ENCODE data around the gene RASL11A.
"Not testable (repeated sequence)": the region's sequence is repeated elsewhere in the genome, so short reads cannot be mapped to it uniquely, and the experiment has no call there.

RASL11A gene

DNA sequence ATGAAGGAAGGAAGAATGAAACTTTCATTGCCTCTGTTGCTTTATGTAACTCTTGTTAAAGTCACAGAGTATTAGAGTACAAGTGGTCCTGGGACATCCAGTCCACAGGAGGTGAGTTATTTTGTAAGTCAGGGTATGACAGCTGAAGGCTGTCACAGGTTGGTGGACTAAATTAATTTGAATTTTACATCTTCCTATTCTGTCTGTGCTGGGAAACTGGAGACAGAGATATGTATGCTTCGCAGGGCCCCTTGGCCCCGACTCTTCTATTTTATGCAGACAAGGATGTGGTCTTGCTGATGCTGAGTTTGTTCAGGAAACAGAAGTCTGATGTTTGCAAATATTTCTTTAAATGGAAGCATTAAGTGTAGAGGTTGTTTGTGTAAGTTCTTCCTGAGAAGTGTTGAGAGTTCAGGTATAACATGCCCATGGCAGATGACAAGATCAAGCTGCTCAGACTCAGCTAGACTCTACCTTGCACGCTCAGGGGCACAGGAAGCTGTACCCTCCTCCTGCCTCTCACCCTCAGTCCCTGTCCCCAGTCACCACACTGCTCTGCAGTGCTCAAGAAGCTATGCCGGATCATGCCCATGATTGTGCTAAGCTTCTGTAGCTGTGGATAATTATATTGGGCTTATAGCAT lies 23.4 kb downstream of the RASL11A start:
- Histone ChIP-seq H2BK5ac (ENCODE audit: low read length) (no peak overlapping the region), H3K79me1 (ENCODE audit: low read length) (no peaks in the 10 kb centered on the region), H3K18ac (ENCODE audit: low read length) (no peak overlapping the region), H4K8ac (ENCODE audit: low read depth, low read length) (no peak overlapping the region), H3K27ac (ENCODE audit: low read depth, low read length) (no peak overlapping the region), H3K4me3 (ENCODE audit: low read length) (no peak overlapping the region), H3K56ac (ENCODE audit: low read length) (no peak overlapping the region), H2AK5ac (ENCODE audit: low read length) (no peak overlapping the region), H3K27me3 (ENCODE audit: insufficient read depth, low read length, poor library complexity) (no peaks in the 10 kb centered on the region), H3K4me1 (ENCODE audit: control insufficient read depth, low read depth, low read length) (no peaks in the 10 kb centered on the region), H3K23ac (ENCODE audit: low read length) (no peak overlapping the region), H3K9ac (ENCODE audit: low read length) (no peak overlapping the region), H3K4me2 (ENCODE audit: low read length) (no peak overlapping the region), H4K5ac (ENCODE audit: low read length) (no peak overlapping the region), H3K36me3 (ENCODE audit: control insufficient read depth, insufficient read depth, low read length) (no peaks in the 10 kb centered on the region), H2BK15ac (replicated peaks; ENCODE audit: low read depth) (no peak overlapping the region), H3K4ac (ENCODE audit: low read depth, low read length) (no peak overlapping the region), H2BK120ac (ENCODE audit: low read depth, low read length) (no peak overlapping the region), H3K79me2 (ENCODE audit: control insufficient read depth, insufficient read depth, low read length) (no peaks in the 10 kb centered on the region)
- no CpG with 5 or more reads among the region's 4 CpGs for WGBS (ENCODE audit: extremely low coverage, insufficient coverage, low lambda C conversion rate)
- no peak for DNase-seq

DNA sequence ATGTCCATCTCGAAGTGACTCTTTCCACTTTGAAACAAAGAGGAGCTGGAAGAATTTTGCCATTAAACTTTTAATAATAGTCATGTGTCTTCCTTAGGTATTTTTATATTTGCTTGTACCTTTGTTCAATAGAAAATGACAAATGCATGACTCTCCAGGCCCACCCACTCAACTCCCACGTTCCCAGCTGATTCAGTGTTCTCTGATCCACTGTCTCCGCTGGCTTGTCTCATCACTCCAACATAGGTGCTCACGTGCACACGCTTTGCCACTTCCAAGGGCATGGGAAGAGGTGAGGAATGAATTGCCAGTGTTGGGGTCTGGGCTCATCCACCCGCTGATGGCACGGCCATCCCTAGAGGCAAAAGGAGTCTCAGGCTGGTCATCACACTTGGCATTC lies 24.5 kb downstream of the RASL11A start:
- Histone ChIP-seq H4K8ac (ENCODE audit: low read depth, low read length) (no peak overlapping the region), H3K4me1 (ENCODE audit: control insufficient read depth, low read depth, low read length) (no peaks in the 10 kb centered on the region), H3K23ac (ENCODE audit: low read length) (no peak overlapping the region), H3K27me3 (ENCODE audit: insufficient read depth, low read length, poor library complexity) (no peaks in the 10 kb centered on the region), H2BK120ac (ENCODE audit: low read depth, low read length) (no peak overlapping the region), H2BK15ac (replicated peaks; ENCODE audit: low read depth) (no peak overlapping the region), H4K5ac (ENCODE audit: low read length) (no peak overlapping the region), H3K79me2 (ENCODE audit: control insufficient read depth, insufficient read depth, low read length) (no peaks in the 10 kb centered on the region), H3K4ac (ENCODE audit: low read depth, low read length) (no peak overlapping the region), H3K27ac (ENCODE audit: low read depth, low read length) (no peak overlapping the region), H3K36me3 (ENCODE audit: control insufficient read depth, insufficient read depth, low read length) (no peaks in the 10 kb centered on the region), H3K56ac (ENCODE audit: low read length) (no peak overlapping the region), H3K9ac (ENCODE audit: low read length) (no peak overlapping the region), H2AK5ac (ENCODE audit: low read length) (no peak overlapping the region), H3K4me2 (ENCODE audit: low read length) (no peak overlapping the region), H3K79me1 (ENCODE audit: low read length) (no peaks in the 10 kb centered on the region), H3K4me3 (ENCODE audit: low read length) (no peak overlapping the region), H2BK5ac (ENCODE audit: low read length) (no peak overlapping the region), H3K18ac (ENCODE audit: low read length) (no peak overlapping the region)
- no peak for DNase-seq
- no CpG with 5 or more reads among the region's 7 CpGs for WGBS (ENCODE audit: extremely low coverage, insufficient coverage, low lambda C conversion rate)

DNA sequence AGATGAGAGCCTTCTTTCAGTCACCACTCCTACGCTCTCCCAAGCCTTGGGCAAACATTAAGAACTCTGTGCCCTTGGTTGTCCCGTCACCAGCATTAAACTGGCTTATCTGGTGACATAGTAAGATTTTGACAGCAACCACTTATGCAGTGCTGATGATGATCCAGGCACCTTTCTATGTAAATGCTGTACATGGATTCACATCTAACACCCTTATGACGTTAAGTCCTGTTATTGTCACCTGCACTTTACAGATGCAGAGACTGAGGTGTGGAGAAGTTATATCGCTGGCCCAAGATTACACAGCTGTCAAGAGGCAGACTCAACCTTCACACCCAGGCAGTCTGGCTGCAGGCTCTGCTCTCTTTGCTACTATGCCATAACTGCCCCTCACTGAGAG lies 25.0 kb downstream of the RASL11A start:
- no peaks in the 10 kb centered on the region for H3K36me3 ChIP-seq (ENCODE audit: control insufficient read depth, insufficient read depth, low read length)
- no peak overlapping the region for H3K56ac ChIP-seq (ENCODE audit: low read length)
- no peak overlapping the region for H3K27ac ChIP-seq (ENCODE audit: low read depth, low read length)
- no peak overlapping the region for H3K23ac ChIP-seq (ENCODE audit: low read length)
- H3K4me2 ChIP-seq (ENCODE audit: low read length) = no peak overlapping the region
- H3K27me3 ChIP-seq (ENCODE audit: insufficient read depth, low read length, poor library complexity) = no peaks in the 10 kb centered on the region
- H3K4ac ChIP-seq (ENCODE audit: low read depth, low read length) = no peak overlapping the region
- H2BK15ac ChIP-seq (replicated peaks; ENCODE audit: low read depth) = no peak overlapping the region
- no peaks in the 10 kb centered on the region for H3K79me2 ChIP-seq (ENCODE audit: control insufficient read depth, insufficient read depth, low read length)
- H4K8ac ChIP-seq (ENCODE audit: low read depth, low read length) = no peak overlapping the region
- H3K4me1 ChIP-seq (ENCODE audit: control insufficient read depth, low read depth, low read length) = no peaks in the 10 kb centered on the region
- no CpG with 5 or more reads among the region's 4 CpGs for WGBS (ENCODE audit: extremely low coverage, insufficient coverage, low lambda C conversion rate)
- no peak overlapping the region for H3K9ac ChIP-seq (ENCODE audit: low read length)
- no peak overlapping the region for H2BK5ac ChIP-seq (ENCODE audit: low read length)
- no peak for DNase-seq
- no peaks in the 10 kb centered on the region for H3K79me1 ChIP-seq (ENCODE audit: low read length)
- no peak overlapping the region for H4K5ac ChIP-seq (ENCODE audit: low read length)
- H2BK120ac ChIP-seq (ENCODE audit: low read depth, low read length) = no peak overlapping the region
- no peak overlapping the region for H3K18ac ChIP-seq (ENCODE audit: low read length)
- no peak overlapping the region for H3K4me3 ChIP-seq (ENCODE audit: low read length)
- no peak overlapping the region for H2AK5ac ChIP-seq (ENCODE audit: low read length)

DNA sequence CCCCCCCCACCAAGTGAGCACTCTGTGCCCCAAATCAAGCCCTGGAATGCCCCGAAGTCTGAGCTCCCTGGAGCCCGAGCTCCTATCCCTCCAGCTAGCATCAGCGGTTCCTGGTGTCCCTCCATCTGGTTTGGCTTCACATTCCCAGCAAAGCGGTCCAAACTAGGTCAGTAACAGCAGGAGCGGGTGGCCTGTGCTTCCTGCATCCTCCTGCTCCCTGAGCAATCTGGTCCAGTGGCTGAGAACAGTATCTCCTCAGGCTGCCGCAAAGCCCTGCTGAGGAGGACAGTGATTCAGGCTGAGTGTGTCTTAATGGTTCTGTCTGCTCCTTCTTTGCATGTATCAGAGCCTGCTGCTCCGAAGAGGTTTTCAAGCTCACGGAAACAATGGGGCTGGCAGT lies 25.9 kb downstream of the RASL11A start:
- Histone ChIP-seq H2BK5ac (ENCODE audit: low read length) (no peak overlapping the region), H3K4me2 (ENCODE audit: low read length) (no peak overlapping the region), H4K8ac (ENCODE audit: low read depth, low read length) (no peak overlapping the region), H3K36me3 (ENCODE audit: control insufficient read depth, insufficient read depth, low read length) (no peaks in the 10 kb centered on the region), H3K4me1 (ENCODE audit: control insufficient read depth, low read depth, low read length) (no peaks in the 10 kb centered on the region), H3K79me2 (ENCODE audit: control insufficient read depth, insufficient read depth, low read length) (no peaks in the 10 kb centered on the region), H2BK15ac (replicated peaks; ENCODE audit: low read depth) (no peak overlapping the region), H3K27ac (ENCODE audit: low read depth, low read length) (no peak overlapping the region), H3K4me3 (ENCODE audit: low read length) (no peak overlapping the region), H4K5ac (ENCODE audit: low read length) (no peak overlapping the region), H3K9ac (ENCODE audit: low read length) (no peak overlapping the region), H3K23ac (ENCODE audit: low read length) (no peak overlapping the region), H3K79me1 (ENCODE audit: low read length) (no peaks in the 10 kb centered on the region), H3K18ac (ENCODE audit: low read length) (no peak overlapping the region), H2AK5ac (ENCODE audit: low read length) (no peak overlapping the region), H3K4ac (ENCODE audit: low read depth, low read length) (no peak overlapping the region), H3K27me3 (ENCODE audit: insufficient read depth, low read length, poor library complexity) (no peaks in the 10 kb centered on the region), H2BK120ac (ENCODE audit: low read depth, low read length) (no peak overlapping the region), H3K56ac (ENCODE audit: low read length) (no peak overlapping the region)
- WGBS (ENCODE audit: extremely low coverage, insufficient coverage, low lambda C conversion rate) = no CpG with 5 or more reads among the region's 8 CpGs
- no peak for DNase-seq

DNA sequence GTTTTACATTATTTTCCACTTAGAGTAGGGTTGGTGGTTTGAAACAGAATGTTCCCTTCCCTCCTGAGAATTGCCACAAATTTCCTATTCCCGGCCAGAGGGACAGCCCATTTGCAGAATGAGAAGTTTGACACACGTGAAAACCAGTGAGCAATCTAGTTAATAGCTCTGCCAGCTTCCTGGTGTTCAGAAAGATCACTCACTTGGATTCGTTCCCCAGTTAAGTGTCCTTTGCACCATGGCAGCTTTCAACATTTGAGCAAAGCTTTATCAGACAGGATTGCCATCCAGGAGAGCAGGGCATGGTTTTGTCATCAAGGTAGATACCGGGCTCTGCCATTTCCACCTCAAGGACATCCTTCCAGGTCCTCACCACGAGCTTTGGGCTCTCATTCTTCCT lies 28.2 kb downstream of the RASL11A start:
- no peak overlapping the region for H3K9ac ChIP-seq (ENCODE audit: low read length)

DNA sequence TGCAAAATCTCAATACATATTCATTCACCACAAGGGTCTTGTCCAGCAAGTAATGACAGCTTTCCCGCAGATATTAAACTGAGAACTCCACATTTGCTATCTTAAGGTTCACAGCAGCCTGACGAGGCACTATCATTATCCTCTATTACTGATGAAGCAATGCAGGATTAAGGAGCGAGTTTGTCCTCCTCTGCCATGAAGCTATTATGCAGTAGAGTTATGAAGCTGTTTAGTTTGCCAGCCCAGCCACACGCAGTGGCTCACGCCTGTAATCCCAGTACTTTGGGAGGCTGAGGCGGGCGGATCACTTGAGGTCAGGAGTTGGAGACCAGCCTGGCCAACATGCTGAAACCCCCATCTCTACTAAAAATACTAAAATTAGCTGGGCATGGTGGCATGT lies 29.8 kb downstream of the RASL11A start:
- not testable (repeated sequence) for H3K36me3 ChIP-seq (ENCODE audit: control insufficient read depth, insufficient read depth, low read length); H3K4ac ChIP-seq (ENCODE audit: low read depth, low read length); H3K27ac ChIP-seq (ENCODE audit: low read depth, low read length); H3K9ac ChIP-seq (ENCODE audit: low read length); H3K27me3 ChIP-seq (ENCODE audit: insufficient read depth, low read length, poor library complexity); H3K79me2 ChIP-seq (ENCODE audit: control insufficient read depth, insufficient read depth, low read length); H3K4me2 ChIP-seq (ENCODE audit: low read length); H2BK15ac ChIP-seq (replicated peaks; ENCODE audit: low read depth); H2AK5ac ChIP-seq (ENCODE audit: low read length); H3K18ac ChIP-seq (ENCODE audit: low read length); H2BK120ac ChIP-seq (ENCODE audit: low read depth, low read length); H3K79me1 ChIP-seq (ENCODE audit: low read length); H3K56ac ChIP-seq (ENCODE audit: low read length); H4K5ac ChIP-seq (ENCODE audit: low read length); DNase-seq; H3K4me1 ChIP-seq (ENCODE audit: control insufficient read depth, low read depth, low read length); H3K23ac ChIP-seq (ENCODE audit: low read length); H3K4me3 ChIP-seq (ENCODE audit: low read length); H2BK5ac ChIP-seq (ENCODE audit: low read length); H4K8ac ChIP-seq (ENCODE audit: low read depth, low read length)
- WGBS (ENCODE audit: extremely low coverage, insufficient coverage, low lambda C conversion rate) = no CpG with 5 or more reads among the region's 7 CpGs

More for the DNA sequence above, 28.2 kb downstream of the RASL11A start:
- Histone ChIP-seq H3K56ac (ENCODE audit: low read length) (no peak overlapping the region), H3K36me3 (ENCODE audit: control insufficient read depth, insufficient read depth, low read length) (no peaks in the 10 kb centered on the region), H2BK120ac (ENCODE audit: low read depth, low read length) (no peak overlapping the region), H3K4ac (ENCODE audit: low read depth, low read length) (no peak overlapping the region), H3K23ac (ENCODE audit: low read length) (no peak overlapping the region), H3K18ac (ENCODE audit: low read length) (no peak overlapping the region), H2BK15ac (replicated peaks; ENCODE audit: low read depth) (no peak overlapping the region), H3K79me1 (ENCODE audit: low read length) (no peaks in the 10 kb centered on the region), H4K5ac (ENCODE audit: low read length) (no peak overlapping the region), H2AK5ac (ENCODE audit: low read length) (no peak overlapping the region), H3K4me3 (ENCODE audit: low read length) (no peak overlapping the region), H3K4me2 (ENCODE audit: low read length) (no peak overlapping the region), H3K79me2 (ENCODE audit: control insufficient read depth, insufficient read depth, low read length) (no peaks in the 10 kb centered on the region), H3K4me1 (ENCODE audit: control insufficient read depth, low read depth, low read length) (no peaks in the 10 kb centered on the region), H3K27me3 (ENCODE audit: insufficient read depth, low read length, poor library complexity) (no peaks in the 10 kb centered on the region), H3K27ac (ENCODE audit: low read depth, low read length) (no peak overlapping the region), H2BK5ac (ENCODE audit: low read length) (no peak overlapping the region), H4K8ac (ENCODE audit: low read depth, low read length) (no peak overlapping the region)
- no peak for DNase-seq
- no CpG with 5 or more reads among the region's 5 CpGs for WGBS (ENCODE audit: extremely low coverage, insufficient coverage, low lambda C conversion rate)

Data from mesendoderm (in vitro differentiated cells).